Adrenal gland (tissue), 5 donors: ENCODE measurements around the gene CDH12.

Experiments
- POLR2A ChIP-seq, 2 donors: fragments of 450-650 bp; IDR thresholded peaks; one replicate each; pipeline ENCODE4 v1.6.1; 2017; ENCODE audit warnings: antibody characterized with exemption in 2 of 2, mild to moderate bottlenecking in 2 of 2, moderate library complexity in 1 of 2
- TF ChIP-seq, protein P1 (sequence below), 6 experiments: fragments of 450-650 bp in 4 of 6; fragments of 200-600 bp in 2 of 6; sonication (generic) in 1 of 6; IDR thresholded peaks; 1 replicate in 5 of 6; 2 replicates in 1 of 6; pipeline versions ENCODE4 v1.5.1 to v1.8.0; 2016 to 2021; ENCODE audit warnings: antibody characterized with exemption in 6 of 6, mild to moderate bottlenecking in 2 of 6, moderate library complexity in 1 of 6
- donor health status: DM: no; HTN: no; CAD: no.

DNA sequence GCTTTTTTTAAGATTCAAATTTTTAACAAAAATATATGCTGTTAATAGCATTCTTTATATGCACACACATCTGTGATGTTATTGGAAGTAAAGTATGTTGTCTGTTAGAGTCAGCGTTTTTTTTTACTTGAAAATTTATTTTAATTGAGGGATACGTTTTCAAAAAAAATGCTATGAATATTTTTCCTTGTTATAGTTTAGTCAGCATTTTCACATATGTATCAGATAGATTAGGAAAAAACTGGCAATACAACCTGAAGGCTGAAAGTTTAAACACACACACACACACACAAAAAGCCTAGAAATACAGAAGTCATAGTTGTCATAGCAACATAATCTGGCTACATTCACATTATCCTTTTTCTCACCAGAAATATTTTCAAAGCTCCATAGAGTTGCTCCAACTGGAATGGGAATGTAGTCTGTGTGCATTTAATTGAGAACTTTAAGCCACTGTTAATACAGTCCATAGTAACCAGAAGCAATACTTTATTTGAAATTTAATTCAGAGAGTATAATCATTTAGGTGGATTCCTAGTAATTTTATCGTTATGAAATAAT is 116.6 kb downstream of the CDH12 start:
- TF ChIP-seq, protein P1, sequence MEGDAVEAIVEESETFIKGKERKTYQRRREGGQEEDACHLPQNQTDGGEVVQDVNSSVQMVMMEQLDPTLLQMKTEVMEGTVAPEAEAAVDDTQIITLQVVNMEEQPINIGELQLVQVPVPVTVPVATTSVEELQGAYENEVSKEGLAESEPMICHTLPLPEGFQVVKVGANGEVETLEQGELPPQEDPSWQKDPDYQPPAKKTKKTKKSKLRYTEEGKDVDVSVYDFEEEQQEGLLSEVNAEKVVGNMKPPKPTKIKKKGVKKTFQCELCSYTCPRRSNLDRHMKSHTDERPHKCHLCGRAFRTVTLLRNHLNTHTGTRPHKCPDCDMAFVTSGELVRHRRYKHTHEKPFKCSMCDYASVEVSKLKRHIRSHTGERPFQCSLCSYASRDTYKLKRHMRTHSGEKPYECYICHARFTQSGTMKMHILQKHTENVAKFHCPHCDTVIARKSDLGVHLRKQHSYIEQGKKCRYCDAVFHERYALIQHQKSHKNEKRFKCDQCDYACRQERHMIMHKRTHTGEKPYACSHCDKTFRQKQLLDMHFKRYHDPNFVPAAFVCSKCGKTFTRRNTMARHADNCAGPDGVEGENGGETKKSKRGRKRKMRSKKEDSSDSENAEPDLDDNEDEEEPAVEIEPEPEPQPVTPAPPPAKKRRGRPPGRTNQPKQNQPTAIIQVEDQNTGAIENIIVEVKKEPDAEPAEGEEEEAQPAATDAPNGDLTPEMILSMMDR (IDR thresholded peaks at IDR 0.05): no peak
- no peak for TF ChIP-seq POLR2A (IDR thresholded peaks at IDR 0.05)
